NB4 (cell line): Measurements from ENCODE around the gene ERCC5.

ENCODE experiments used
- CTCF ChIP-seq: IDR thresholded peaks from one replicate; pipeline ENCODE4 v1.5.1; 2012; ENCODE audit warnings: low read depth, low read length
- MAX ChIP-seq: IDR thresholded peaks from 2 replicates; pipeline ENCODE4 v1.6.1; 2011; ENCODE audit warnings: low read depth, low read length
- POLR2A ChIP-seq: IDR thresholded peaks from 2 replicates; pipeline ENCODE4 v1.6.1; 2011; ENCODE audit warnings: mild to moderate bottlenecking; ENCODE audit not compliant: insufficient read length; ENCODE audit errors: extremely low read depth

DNA sequence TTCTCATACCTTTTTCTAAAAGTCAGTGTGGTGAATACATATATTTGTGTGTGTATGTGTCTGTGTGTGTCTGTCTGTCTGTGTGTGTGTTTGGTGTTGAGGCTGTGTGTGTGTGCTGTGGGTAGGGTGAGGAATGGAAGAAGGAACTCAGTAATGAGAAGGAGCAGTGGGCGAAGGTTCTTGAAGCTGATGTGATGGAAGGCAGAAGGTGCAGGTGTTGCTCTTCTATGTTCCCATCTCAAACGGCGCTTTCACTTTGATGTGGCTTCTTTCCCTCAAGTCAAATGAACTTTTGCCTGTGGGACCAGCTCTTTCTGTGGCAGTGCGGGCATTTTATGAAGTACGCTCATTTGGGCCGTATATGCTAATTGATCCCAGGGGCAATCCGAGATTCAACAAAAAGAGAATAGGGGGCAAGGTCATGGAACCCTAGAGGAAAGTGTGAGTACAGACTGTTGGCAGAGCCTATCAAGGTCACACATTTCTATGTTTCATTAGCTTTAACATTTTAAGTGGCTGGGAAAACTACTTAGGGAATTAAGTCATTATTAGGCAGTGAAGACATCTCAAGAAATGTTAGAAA is 31.7 kb upstream of the ERCC5 start:
- TF ChIP-seq CTCF = no peak
- TF ChIP-seq POLR2A = no peak
- TF ChIP-seq MAX = no peak
